ENCODE measurements around the gene GAS2L1. TPM values are rescaled to one million over a fixed set of nuclear protein-coding genes. Genes with fewer than 3 reads are reported as not detected.

Gene GAS2L1
- total RNA-seq, 1 donor from 2014 or later = 21.6 TPM

DNA sequence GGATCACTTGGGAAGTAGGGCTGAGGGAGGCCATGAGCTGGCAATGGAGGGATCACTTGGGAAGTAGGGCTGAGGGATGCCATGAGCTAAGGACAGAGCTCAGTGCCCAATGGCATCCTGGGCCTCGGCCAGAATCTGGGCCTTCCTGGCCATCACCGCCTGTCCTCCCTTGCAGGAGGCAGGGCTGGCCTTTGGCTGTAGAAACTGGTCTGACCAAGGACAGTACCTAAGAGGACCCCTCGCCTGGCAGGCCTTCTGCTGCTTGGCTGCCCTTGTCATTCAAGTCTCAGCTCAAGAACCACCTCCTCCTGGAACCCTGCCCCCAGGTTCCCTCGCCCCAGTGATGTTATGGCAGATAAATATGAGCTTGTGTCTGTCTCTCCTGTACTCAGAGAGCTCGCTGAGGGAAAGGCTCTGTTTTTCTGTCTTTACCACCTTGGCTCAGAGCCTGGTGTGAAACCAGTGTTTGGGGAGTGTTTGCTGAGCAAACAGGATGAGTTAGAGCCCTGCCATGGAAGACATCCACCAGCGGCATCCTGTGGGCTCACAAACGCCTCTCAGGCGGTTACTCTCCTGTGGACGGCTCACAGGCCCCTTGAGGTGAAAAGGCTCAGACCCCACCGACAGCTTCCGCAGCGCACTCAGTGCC lies 28.4 kb downstream of the GAS2L1 start:
- H3K9me3 Mint-ChIP-seq (ENCODE audit: unreplicated experiment) = no peaks in the 10 kb centered on the region
- TF ChIP-seq, protein P1, sequence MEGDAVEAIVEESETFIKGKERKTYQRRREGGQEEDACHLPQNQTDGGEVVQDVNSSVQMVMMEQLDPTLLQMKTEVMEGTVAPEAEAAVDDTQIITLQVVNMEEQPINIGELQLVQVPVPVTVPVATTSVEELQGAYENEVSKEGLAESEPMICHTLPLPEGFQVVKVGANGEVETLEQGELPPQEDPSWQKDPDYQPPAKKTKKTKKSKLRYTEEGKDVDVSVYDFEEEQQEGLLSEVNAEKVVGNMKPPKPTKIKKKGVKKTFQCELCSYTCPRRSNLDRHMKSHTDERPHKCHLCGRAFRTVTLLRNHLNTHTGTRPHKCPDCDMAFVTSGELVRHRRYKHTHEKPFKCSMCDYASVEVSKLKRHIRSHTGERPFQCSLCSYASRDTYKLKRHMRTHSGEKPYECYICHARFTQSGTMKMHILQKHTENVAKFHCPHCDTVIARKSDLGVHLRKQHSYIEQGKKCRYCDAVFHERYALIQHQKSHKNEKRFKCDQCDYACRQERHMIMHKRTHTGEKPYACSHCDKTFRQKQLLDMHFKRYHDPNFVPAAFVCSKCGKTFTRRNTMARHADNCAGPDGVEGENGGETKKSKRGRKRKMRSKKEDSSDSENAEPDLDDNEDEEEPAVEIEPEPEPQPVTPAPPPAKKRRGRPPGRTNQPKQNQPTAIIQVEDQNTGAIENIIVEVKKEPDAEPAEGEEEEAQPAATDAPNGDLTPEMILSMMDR (IDR thresholded peaks at IDR 0.05) = no peak
- H3K4me1 Mint-ChIP-seq (ENCODE audit: unreplicated experiment) = peaks cover 7% of the 10 kb centered on the region
- H3K36me3 Mint-ChIP-seq (ENCODE audit: unreplicated experiment) = peaks cover 29% of the 10 kb centered on the region
- no peak overlapping the region for H3K4me3 Mint-ChIP-seq (ENCODE audit: unreplicated experiment)
- H3K27ac Mint-ChIP-seq (ENCODE audit: unreplicated experiment) = no peak overlapping the region
- H3K27me3 Mint-ChIP-seq (ENCODE audit: unreplicated experiment) = no peaks in the 10 kb centered on the region
- no peak for DNase-seq (ENCODE audit: extremely low spot score, unreplicated experiment)

DNA sequence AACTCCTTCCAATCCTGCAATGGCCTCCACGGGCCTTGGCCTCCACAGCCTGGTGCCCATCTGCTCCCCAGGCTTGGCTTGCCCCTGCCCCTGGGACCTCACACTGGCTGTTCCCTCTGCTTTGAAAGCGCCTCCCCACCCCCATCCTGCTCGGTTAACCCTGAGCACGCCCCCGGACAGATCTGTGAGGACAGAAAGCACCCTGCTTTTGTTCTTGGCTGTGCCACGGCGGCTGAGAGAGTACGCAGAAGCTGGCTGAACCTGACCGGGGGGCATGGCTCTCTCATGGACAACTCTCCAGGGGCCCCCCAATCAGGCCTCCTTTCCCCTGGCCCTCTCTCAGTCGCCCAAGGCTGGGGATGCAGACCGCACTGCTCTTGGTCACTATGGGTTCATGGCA lies 29.2 kb downstream of the GAS2L1 start:
- TF ChIP-seq, protein P1 (IDR thresholded peaks at IDR 0.05) = no peak
- no peak for DNase-seq (ENCODE audit: extremely low spot score, unreplicated experiment)
- H3K27me3 Mint-ChIP-seq (ENCODE audit: unreplicated experiment) = no peaks in the 10 kb centered on the region
- peaks cover 6% of the 10 kb centered on the region for H3K4me1 Mint-ChIP-seq (ENCODE audit: unreplicated experiment)
- no peaks in the 10 kb centered on the region for H3K9me3 Mint-ChIP-seq (ENCODE audit: unreplicated experiment)
- peaks cover 29% of the 10 kb centered on the region for H3K36me3 Mint-ChIP-seq (ENCODE audit: unreplicated experiment)
- no peak overlapping the region for H3K27ac Mint-ChIP-seq (ENCODE audit: unreplicated experiment)
- no peak overlapping the region for H3K4me3 Mint-ChIP-seq (ENCODE audit: unreplicated experiment)

DNA sequence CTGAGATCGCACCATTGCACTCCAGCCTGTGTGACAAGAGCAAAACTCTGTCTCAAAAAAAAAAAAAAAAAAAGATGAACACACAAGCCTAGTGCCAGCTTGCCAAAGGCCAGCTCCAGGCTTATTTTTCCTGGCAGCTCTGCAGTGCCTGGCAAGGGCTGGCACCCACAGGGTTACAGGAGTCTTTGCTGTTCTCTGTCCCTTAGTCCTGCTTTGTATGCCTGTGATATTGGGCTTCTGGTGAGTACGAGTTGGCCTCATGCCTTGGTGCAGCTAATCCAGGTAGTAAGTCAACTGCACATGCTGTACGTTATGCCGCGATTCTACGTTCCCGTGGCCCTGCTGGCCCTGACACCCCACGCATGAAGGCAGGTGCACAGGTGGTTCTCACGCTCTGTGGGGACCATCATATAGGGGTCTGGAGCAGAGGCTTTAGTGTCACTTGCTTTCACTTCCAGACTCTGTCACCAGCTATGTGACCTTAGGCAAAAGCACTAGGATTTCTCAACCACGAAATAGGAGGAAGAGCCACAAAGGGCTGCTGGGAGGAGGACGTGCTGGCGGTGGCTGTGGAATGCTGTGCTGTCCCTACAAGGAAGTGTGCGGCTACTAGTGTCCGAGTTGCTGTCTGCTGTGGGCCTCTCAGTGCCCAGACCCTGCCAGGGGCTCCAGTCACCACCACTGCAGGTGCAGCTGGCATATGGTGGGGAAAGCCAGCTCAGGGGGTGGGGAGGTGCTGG lies 30.5 kb downstream of the GAS2L1 start:
- TF ChIP-seq, protein P1 (IDR thresholded peaks at IDR 0.05) = no peak
- Mint-ChIP-seq H3K36me3 (ENCODE audit: unreplicated experiment) (peaks cover 30% of the 10 kb centered on the region), H3K27ac (ENCODE audit: unreplicated experiment) (no peak overlapping the region), H3K4me1 (ENCODE audit: unreplicated experiment) (no peaks in the 10 kb centered on the region), H3K9me3 (ENCODE audit: unreplicated experiment) (no peaks in the 10 kb centered on the region), H3K27me3 (ENCODE audit: unreplicated experiment) (no peaks in the 10 kb centered on the region), H3K4me3 (ENCODE audit: unreplicated experiment) (no peak overlapping the region)
- no peak for DNase-seq (ENCODE audit: extremely low spot score, unreplicated experiment)

GRCh38 chr22:29337631-29338284 lies 31.3 kb downstream of the GAS2L1 start:
- no peaks in the 10 kb centered on the region for H3K4me1 Mint-ChIP-seq (ENCODE audit: unreplicated experiment)
- no peaks in the 10 kb centered on the region for H3K9me3 Mint-ChIP-seq (ENCODE audit: unreplicated experiment)
- no peaks in the 10 kb centered on the region for H3K27me3 Mint-ChIP-seq (ENCODE audit: unreplicated experiment)
- H3K36me3 Mint-ChIP-seq (ENCODE audit: unreplicated experiment) = peaks cover 34% of the 10 kb centered on the region
- H3K27ac Mint-ChIP-seq (ENCODE audit: unreplicated experiment) = no peak overlapping the region
- TF ChIP-seq, protein P1 (IDR thresholded peaks at IDR 0.05) = no peak
- DNase-seq (ENCODE audit: extremely low spot score, unreplicated experiment) = no peak
- H3K4me3 Mint-ChIP-seq (ENCODE audit: unreplicated experiment) = no peak overlapping the region

DNA sequence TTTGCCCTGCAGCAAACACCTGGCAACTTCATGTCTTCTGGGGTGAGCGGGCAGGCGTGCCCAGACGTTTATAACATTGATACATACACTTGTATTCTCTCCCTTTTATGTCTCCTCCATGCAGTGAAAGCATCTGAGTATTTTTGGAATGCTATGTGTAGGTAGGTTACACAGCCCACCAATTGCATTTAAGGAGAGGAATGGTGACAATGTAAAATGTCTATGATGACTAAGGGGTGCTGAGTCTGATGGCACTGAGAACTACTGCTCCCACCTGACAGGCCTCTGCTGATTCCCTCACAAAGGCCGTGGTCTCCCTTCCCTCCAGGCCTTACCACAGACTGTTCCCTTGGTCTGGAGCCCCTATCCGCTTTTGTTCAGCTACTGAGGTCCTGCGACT lies 31.9 kb downstream of the GAS2L1 start:
- TF ChIP-seq, protein P1 (IDR thresholded peaks at IDR 0.05) = no peak
- Mint-ChIP-seq H3K9me3 (ENCODE audit: unreplicated experiment) (no peaks in the 10 kb centered on the region), H3K27ac (ENCODE audit: unreplicated experiment) (no peak overlapping the region), H3K36me3 (ENCODE audit: unreplicated experiment) (peaks cover 31% of the 10 kb centered on the region), H3K4me1 (ENCODE audit: unreplicated experiment) (no peaks in the 10 kb centered on the region), H3K27me3 (ENCODE audit: unreplicated experiment) (no peaks in the 10 kb centered on the region), H3K4me3 (ENCODE audit: unreplicated experiment) (no peak overlapping the region)
- DNase-seq (ENCODE audit: extremely low spot score, unreplicated experiment) = no peak
